Gastrocnemius medialis (tissue), 4 donors: ENCODE measurements around the gene STPG3. TPM values are rescaled to one million over a fixed set of nuclear protein-coding genes. Genes with fewer than 3 reads are reported as not detected.

Source experiments
- ATAC-seq, 2 donors: fragments of 150-250 bp; one replicate each; pipeline ENCODE4 v1.9.1; 2016
- DNase-seq, 2 donors: peaks; one replicate each; pipeline ENCODE4 v3.0.0-alpha.2; 2019
- H3K27ac ChIP-seq, 4 donors: fragments of 200-600 bp; sonication (generic); 1 replicate in 1 of 4; 2 replicates in 3 of 4; pipeline ENCODE4 v1.5.1; 2016 to 2018; ENCODE audit warnings: mild to moderate bottlenecking in 2 of 4, moderate library complexity in 1 of 4
- H3K27me3 ChIP-seq, 3 donors: fragments of 200-600 bp; sonication (generic) in 2 of 3; 1 replicate in 1 of 3; 2 replicates in 2 of 3; pipeline versions ENCODE4 v1.5.1 to v1.6.0; 2016 to 2019; ENCODE audit warnings: mild to moderate bottlenecking in 1 of 3, moderate library complexity in 1 of 3
- H3K36me3 ChIP-seq, 2 donors: fragments of 200-600 bp; sonication (generic) in 1 of 2; one replicate each; pipeline ENCODE4 v1.5.1; 2017 to 2018
- H3K4me1 ChIP-seq, 2 donors: fragments of 200-600 bp; sonication (generic) in 1 of 2; one replicate each; pipeline ENCODE4 v1.5.1; 2016 to 2017; ENCODE audit warnings: mild to moderate bottlenecking in 2 of 2
- H3K4me3 ChIP-seq, 4 donors: fragments of 200-600 bp; sonication (generic) in 3 of 4; 1 replicate in 1 of 4; 2 replicates in 3 of 4; pipeline ENCODE4 v1.5.1; 2016 to 2019; ENCODE audit warnings: mild to moderate bottlenecking in 2 of 4
- H3K9me3 ChIP-seq, 3 donors: fragments of 200-600 bp; sonication (generic) in 2 of 3; 1 replicate in 1 of 3; 2 replicates in 2 of 3; pipeline ENCODE4 v1.5.1; 2016 to 2019
- CTCF ChIP-seq, 5 experiments: fragments of 450-650 bp in 3 of 5; fragments of 200-600 bp in 2 of 5; sonication (generic) in 2 of 5; IDR thresholded peaks in 4 of 5; conservative IDR thresholded peaks in 1 of 5; 1 replicate in 4 of 5; 2 replicates in 1 of 5; pipeline ENCODE4 v1.5.1; 2016 to 2019; ENCODE audit warnings: antibody characterized with exemption in 5 of 5, mild to moderate bottlenecking in 3 of 5, moderate library complexity in 3 of 5
- POLR2A ChIP-seq, 2 donors: fragments of 450-650 bp; IDR thresholded peaks; one replicate each; pipeline ENCODE4 v1.6.1; 2017; ENCODE audit warnings: antibody characterized with exemption in 2 of 2, mild to moderate bottlenecking in 2 of 2, moderate library complexity in 2 of 2
- in situ Hi-C, 4 donors: fragments of 200-750 bp; cut with MboI; loops; one replicate each; pipeline versions ENCODE4 v1.15.0 to v1.8.0; 2017; ENCODE audit warnings: low sequenced_read_pairs in 4 of 4
- intact Hi-C: fragments of 100-400 bp; cut with DNase I; formaldehyde crosslinking; loops from one replicate; pipeline ENCODE4 v1.15.1; 2023; ENCODE audit warnings: low total_unique reads
- total RNA-seq, 4 donors: library from RNA; depleted of rRNA; stranded (reverse); fragments of >200 nt; gene quantifications; one replicate each; pipeline versions ENCODE4 v1.1.0 to v1.2.3, GENCODE V29; 2016

STPG3 gene
- total RNA-seq, 4 donors from 2014 or later: not detected

GRCh38 chr9:137295849-137296669, 45.0 kb downstream of the STPG3 start:
- intact Hi-C loops: loop anchor here (2.0 kb wide), 1 partner anchor 111 kb away; no protein-coding TSS in a partner anchor
- Histone ChIP-seq H3K9me3 (no peaks in the 10 kb centered on the region), H3K27ac (peak overlapping the region; percentile 70 to 81 (median 79)), H3K4me3 (peak overlapping the region; percentile 23 to 44 (median 40)), H3K4me1 (peaks cover 0 to 11% of the 10 kb centered on the region in 2 donors), H3K36me3 (no peaks in the 10 kb centered on the region), H3K27me3 (peaks cover 67 to 76% (median 76%) of the 10 kb centered on the region in 3 donors)
- no peak for ATAC-seq
- in situ Hi-C loops: loop anchor here (10.0 to 25.0 kb wide), 2 partner anchors 109 to 116 kb away; partner anchors contain the start of genes EXD3 (in 3 of the 4) and NOXA1 (in 3 of the 4)
- DNase-seq: no peak
- no peak for TF ChIP-seq CTCF (IDR thresholded peaks at IDR 0.05 in 4 of 5, conservative IDR thresholded peaks at IDR 0.05 in 1 of 5)

DNA sequence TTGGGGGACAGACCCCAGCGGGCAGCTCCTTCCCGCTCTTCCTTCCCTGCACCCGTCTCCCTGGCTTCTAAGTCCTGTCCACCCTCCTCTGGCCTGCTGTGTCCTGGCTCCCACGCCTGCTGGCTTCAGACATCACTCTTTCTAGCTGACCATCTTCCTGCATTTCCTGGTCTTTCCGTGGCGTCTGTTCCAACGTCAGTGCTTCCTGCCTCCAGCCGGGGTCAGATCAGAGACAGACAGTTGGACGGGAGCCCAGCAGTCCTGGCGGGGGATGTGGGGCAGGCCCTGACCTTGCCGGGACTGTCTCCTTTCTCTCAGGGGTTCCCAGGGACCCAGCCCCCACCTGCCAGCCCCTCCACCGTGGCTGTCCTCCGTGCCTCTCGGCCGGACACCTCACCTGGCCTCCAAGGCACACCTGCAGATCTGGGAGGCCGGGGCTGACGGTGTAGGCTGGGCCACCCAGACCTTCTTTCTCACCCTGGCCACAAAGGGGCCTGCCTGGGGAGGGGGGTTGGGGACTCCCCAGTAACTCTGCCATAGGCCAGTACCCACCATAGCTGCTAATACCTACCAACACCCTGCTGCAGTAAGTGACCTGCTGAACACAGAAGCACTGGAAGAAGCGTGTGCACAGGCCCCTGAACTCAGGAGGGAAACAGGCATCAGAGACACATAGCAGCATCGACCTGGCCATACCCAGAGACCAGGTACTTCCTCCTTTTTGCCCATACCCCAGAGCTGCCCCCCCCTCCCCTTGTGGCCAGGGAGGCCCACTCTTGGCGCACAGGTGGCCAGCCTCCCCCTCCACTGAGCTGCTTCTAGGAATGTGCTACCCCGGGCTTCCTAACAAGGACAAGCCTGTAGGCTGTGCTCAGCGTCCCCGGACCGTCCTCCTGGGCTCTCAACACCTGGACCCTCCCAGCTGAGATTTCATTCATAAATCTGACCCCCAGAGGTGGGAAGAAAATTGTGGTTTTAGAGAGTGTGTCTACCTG, 45.9 kb downstream of the STPG3 start:
- H3K4me1 ChIP-seq: peaks cover 0 to 12% of the 10 kb centered on the region in 2 donors
- peak; percentile 32 for ATAC-seq
- in situ Hi-C loops (loop anchor here (10.0 to 25.0 kb wide), 2 partner anchors 108 to 115 kb away; partner anchors contain the start of genes EXD3 (in 3 of the 4) and NOXA1 (in 3 of the 4)), intact Hi-C loops (no loop called here)
- no peak for DNase-seq
- H3K36me3 ChIP-seq: no peaks in the 10 kb centered on the region
- peaks cover 69 to 76% (median 76%) of the 10 kb centered on the region in 3 donors for H3K27me3 ChIP-seq
- no peaks in the 10 kb centered on the region for H3K9me3 ChIP-seq
- TF ChIP-seq POLR2A (IDR thresholded peaks at IDR 0.05) (peak in 1 of 2 donors; percentile 30), CTCF (IDR thresholded peaks at IDR 0.05 in 4 of 5, conservative IDR thresholded peaks at IDR 0.05 in 1 of 5) (no peak)
- H3K4me3 ChIP-seq: peak overlapping the region in 3 of 4 donors; percentile 36 to 44 (median 44)
- H3K27ac ChIP-seq: peak overlapping the region; percentile 70 to 81 (median 79)

DNA sequence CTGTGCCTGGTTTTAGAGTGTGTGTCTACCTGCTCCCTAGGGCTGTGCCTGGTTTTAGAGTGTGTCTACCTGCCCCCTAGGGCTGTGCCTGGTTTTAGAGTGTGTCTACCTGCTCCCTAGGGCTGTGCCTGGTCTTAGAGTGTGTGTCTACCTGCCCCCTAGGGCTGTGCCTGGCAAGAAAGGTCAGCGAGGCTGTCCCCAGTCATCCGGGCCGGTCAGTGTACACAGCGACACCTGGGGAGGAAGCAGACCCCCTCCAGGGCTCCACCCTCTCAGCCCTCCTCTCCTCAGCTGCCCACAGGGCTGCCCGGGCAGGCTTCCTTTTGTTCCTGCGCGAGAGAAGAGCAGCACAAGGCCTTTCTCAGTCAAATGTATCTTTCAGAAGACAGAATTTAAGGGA, 46.9 kb downstream of the STPG3 start:
- TF ChIP-seq CTCF (IDR thresholded peaks at IDR 0.05 in 4 of 5, conservative IDR thresholded peaks at IDR 0.05 in 1 of 5) (no peak), POLR2A (IDR thresholded peaks at IDR 0.05) (no peak)
- Histone ChIP-seq H3K27me3 (peaks cover 67 to 70% (median 69%) of the 10 kb centered on the region in 3 donors), H3K4me3 (no peak overlapping the region), H3K4me1 (peaks cover 0 to 12% of the 10 kb centered on the region in 2 donors), H3K27ac (peak overlapping the region; percentile 24 to 81 (median 79)), H3K36me3 (no peaks in the 10 kb centered on the region), H3K9me3 (no peaks in the 10 kb centered on the region)
- in situ Hi-C loops (loop anchor here (10.0 to 25.0 kb wide), 2 partner anchors 107 to 114 kb away; partner anchors contain the start of genes EXD3 (in 3 of the 4) and NOXA1 (in 3 of the 4)), intact Hi-C loops (no loop called here)
- DNase-seq (no peak), ATAC-seq (no peak)
